22Rv1 (cell line): ENCODE data around the gene FAM117B.

Source experiments
- H3K27ac ChIP-seq: fragments of 450-650 bp; 2 replicates; pipeline ENCODE4 v1.5.1; 2017
- CTCF ChIP-seq: fragments of 450-650 bp; IDR thresholded peaks from 2 replicates; pipeline ENCODE4 v1.5.1; 2017; ENCODE audit warnings: mild to moderate bottlenecking
- ZFX ChIP-seq: fragments of 450-650 bp; IDR thresholded peaks from 2 replicates; pipeline ENCODE4 v1.6.1; 2017; ENCODE audit warnings: antibody characterized with exemption, borderline replicate concordance

FAM117B gene

DNA sequence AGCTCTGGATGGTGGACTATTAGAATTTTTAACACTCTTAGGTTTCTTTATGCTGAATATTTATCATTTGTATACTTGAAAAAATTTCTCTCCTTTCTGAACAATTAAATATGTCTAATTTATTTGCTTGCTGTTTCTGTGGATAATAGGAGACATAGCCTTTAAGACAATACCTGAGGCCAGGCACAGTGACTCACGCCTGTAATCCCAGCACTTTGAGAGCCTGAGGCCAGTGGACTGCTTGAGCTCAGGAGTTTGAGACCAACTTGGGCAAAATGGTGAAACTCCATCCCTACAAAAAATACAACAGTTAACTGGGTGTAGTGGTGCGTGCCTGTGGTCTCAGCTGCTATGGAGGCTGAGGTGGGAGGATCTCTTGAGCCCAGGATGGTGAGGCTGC lies 54.7 kb downstream of the FAM117B start:
- no peak overlapping the region for H3K27ac ChIP-seq
- TF ChIP-seq ZFX (no peak), CTCF (no peak)

DNA sequence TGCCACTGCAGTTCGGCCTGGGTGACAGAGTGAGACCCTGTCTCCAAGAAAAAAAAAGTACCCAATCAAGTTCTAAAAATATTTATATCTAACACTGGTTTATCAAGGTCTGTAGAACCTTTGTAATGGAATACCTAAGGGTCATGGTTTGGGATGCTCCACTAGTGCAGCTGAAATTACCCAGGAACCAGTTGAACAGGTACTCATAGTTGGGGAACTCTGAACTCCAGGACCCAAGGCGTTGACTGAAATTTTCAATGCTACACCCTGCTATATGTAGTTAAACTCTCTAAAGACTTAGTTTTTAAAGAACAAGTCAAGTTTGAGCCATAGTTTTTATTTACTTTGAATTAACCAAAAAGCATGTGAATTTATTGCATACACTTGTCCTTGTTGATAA lies 55.1 kb downstream of the FAM117B start:
- TF ChIP-seq ZFX (no peak), CTCF (no peak)
- H3K27ac ChIP-seq, result no peak overlapping the region

DNA sequence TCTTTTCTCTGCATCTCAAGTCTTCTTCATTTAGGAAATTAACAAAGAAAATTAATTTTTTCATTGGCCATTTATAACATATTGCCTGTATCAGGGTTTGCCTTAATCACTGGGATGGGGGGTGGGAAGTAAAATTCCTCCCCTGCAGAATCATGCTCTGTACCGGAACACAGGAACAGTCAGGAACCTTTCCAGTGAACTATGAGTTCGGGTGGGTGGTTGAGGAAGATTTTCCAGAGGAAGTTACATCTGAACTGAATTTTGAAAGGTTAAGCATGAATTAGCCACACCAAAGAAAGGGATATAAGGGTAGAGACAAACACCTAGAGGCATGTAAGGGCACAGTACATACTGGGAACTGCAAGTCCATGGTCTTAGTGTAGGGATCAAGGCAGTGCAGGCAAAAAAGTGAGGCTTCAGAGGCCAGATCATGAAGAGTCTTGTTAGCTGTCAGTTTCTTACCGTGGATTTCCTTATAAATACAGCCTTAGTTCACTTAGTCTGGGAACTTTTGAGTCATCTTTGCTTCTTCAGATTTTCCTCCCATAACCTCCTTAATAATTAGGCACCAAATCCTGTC lies 55.6 kb downstream of the FAM117B start:
- H3K27ac ChIP-seq, result no peak overlapping the region
- TF ChIP-seq ZFX (no peak), CTCF (no peak)

DNA sequence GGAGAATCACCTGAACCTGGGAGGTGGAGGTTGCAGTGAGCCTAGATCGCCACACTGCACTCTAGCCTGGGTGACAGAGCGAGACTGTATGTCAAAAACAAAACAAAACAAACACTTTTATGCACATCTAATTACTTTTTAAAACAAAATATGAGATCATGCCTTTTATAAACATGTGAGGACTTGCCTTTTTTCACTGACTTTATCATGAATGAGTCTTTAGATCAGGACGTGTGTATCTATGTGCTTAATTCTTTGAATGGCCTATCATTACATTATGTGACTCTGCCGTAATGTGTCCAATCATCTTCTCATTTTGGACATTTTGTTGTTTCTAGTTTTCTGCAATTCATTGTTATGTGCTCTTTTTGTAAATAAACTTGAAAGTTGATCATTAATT lies 58.7 kb downstream of the FAM117B start:
- no peak overlapping the region for H3K27ac ChIP-seq
- TF ChIP-seq ZFX (no peak), CTCF (no peak)

GRCh38 chr2:202695166-202695565 lies 60.4 kb downstream of the FAM117B start:
- no peak overlapping the region for H3K27ac ChIP-seq
- no peak for TF ChIP-seq CTCF
- no peak for TF ChIP-seq ZFX

DNA sequence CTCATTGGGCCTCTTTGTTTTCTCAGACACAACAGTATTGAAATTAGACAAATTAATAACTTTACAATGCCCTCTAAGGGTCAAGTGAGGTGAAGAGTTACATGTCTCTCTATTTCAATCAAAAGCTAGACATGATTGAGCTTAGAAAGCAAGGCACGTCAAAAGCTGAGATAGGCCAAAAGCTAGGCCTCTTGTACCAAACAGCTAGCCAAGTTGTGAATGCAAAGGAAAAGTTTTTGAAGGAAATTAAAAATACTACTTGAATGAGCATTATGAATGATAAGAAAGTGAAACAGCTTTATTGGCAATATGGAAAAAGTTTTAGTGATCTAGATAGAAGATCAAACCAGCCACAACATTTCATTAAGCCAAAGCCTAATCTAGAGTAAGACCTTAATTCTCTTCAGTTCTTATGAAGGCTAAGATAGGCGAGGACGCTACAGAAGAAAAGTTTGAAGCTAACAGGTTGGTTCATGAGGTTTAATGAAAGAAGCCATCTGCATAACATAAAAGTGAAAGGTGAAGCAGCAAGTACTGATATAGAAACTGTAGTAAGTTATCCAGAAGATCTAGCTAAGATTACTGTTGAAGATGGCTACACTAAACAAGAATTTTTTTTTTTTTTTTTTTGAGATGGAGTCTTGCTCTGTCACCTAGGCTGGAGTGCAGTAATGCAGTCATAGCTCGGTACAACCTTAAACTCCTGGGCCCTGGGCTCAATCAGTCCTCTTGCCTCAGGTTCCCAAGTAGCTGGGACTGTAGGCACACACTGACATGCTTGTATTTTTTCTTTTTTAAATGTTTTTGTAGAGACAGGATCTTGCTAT lies 65.5 kb downstream of the FAM117B start:
- H3K27ac ChIP-seq, result no peak overlapping the region
- no peak for TF ChIP-seq CTCF
- TF ChIP-seq ZFX, result no peak

DNA sequence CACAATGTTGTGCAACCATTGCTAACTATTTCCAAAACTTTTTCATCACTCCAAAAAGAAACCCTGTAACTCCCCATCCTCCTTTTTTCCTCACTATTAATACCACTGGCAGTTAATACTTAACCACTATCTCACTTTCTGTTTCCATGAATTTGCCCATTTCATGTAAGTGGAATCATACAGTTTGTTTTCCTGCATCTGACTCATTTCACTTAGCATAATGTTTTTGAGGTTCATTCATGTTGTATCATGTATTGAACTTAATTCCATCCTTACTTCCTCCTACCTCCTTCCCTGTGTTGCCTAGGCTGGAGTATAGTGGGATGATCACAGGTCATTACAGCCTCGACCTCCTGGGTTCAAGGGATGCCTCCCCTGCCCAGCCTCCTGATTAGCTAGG lies 68.3 kb downstream of the FAM117B start:
- no peak for TF ChIP-seq CTCF
- TF ChIP-seq ZFX, result no peak
- no peak overlapping the region for H3K27ac ChIP-seq
